Upper lobe of left lung (tissue), 4 donors: ENCODE results near the gene NPY1R.

Source experiments
- CTCF ChIP-seq, 6 experiments: fragments of 450-650 bp in 4 of 6; fragments of 200-600 bp in 2 of 6; sonication (generic) in 2 of 6; IDR thresholded peaks; one replicate each; pipeline ENCODE4 v1.5.1; 2016 to 2019; ENCODE audit warnings: antibody characterized with exemption in 6 of 6
- POLR2A ChIP-seq, 4 donors: fragments of 450-650 bp; IDR thresholded peaks; one replicate each; pipeline ENCODE4 v1.5.1; 2016 to 2017; ENCODE audit warnings: antibody characterized with exemption in 4 of 4, mild to moderate bottlenecking in 2 of 4
- POLR2AphosphoS5 ChIP-seq, 2 donors: sonication (generic); formaldehyde crosslinking; IDR thresholded peaks; one replicate each; pipeline ENCODE4 v1.5.1; 2017; ENCODE audit warnings: antibody characterized with exemption in 2 of 2

GRCh38 chr4:163303069-163303468 is 29.3 kb downstream of the NPY1R start:
- TF ChIP-seq CTCF (IDR thresholded peaks at IDR 0.05) = no peak
- TF ChIP-seq POLR2AphosphoS5 (IDR thresholded peaks at IDR 0.05) = no peak
- no peak for TF ChIP-seq POLR2A (IDR thresholded peaks at IDR 0.05)
